B cell (primary cell): ENCODE measurements around the gene CHRD. TPM values are rescaled to one million over a fixed set of nuclear protein-coding genes. Genes with fewer than 3 reads are reported as not detected.

Source experiments
- ATAC-seq: fragments of 200-7000 bp; cut with Tn5 transposase; one replicate; pipeline ENCODE4 v1.10.0; 2021; ENCODE audit warnings: low read depth, mild to moderate bottlenecking, moderate number of reproducible peaks, moderate library complexity
- CTCF ChIA-PET: fragments of 350-600 bp; sonication (Branson Sonifier 250); formaldehyde crosslinking; loops from one replicate; lab custom pipeline; 2021; ENCODE audit warnings: antibody characterized with exemption, inconsistent platforms; lab: Charles Lee
- POLR2A ChIA-PET: fragments of 350-600 bp; sonication (Branson Sonifier 250); formaldehyde crosslinking; loops from one replicate; lab custom pipeline; 2021; ENCODE audit warnings: antibody characterized with exemption; lab: Charles Lee
- DNase-seq: peaks from one replicate; pipeline ENCODE4 v3.0.0; 2013
- H2AFZ ChIP-seq: 2 replicates; pipeline ENCODE4 v1.6.1; 2012; ENCODE audit warnings: mild to moderate bottlenecking, low read depth, low read length; ENCODE audit not compliant: insufficient read depth, poor library complexity, severe bottlenecking
- H3K27ac ChIP-seq, 2 donors: 1 replicate in 1 of 2; 2 replicates in 1 of 2; pipeline ENCODE4 v1.5.1; 2012 to 2013; ENCODE audit warnings: low read length in 2 of 2, mild to moderate bottlenecking in 2 of 2, moderate library complexity in 1 of 2
- H3K27me3 ChIP-seq, 4 experiments: fragments of 200-600 bp in 1 of 4; sonication (generic) in 1 of 4; replicated peaks in 1 of 4; 1 replicate in 2 of 4; 2 replicates in 2 of 4; pipeline versions ENCODE4 v1.6.1 to v1.7.0; 2013 to 2016; ENCODE audit warnings: low read length in 3 of 4, mild to moderate bottlenecking in 2 of 4, mixed read lengths in 1 of 4, moderate library complexity in 1 of 4; ENCODE audit not compliant: insufficient read depth in 4 of 4, control insufficient read depth in 3 of 4; ENCODE audit errors: control extremely low read depth in 1 of 4
- H3K36me3 ChIP-seq, 2 experiments: replicated peaks in 1 of 2; 1 replicate in 1 of 2; 2 replicates in 1 of 2; pipeline versions ENCODE4 v1.6.1 to v1.7.1; 2013; ENCODE audit warnings: low read length in 1 of 2; ENCODE audit not compliant: insufficient read depth in 2 of 2, control insufficient read depth in 1 of 2; ENCODE audit errors: control extremely low read depth in 1 of 2, extremely low read depth in 1 of 2
- H3K4me1 ChIP-seq, 2 donors: fragments of 200-600 bp in 1 of 2; sonication (generic) in 1 of 2; 1 replicate in 1 of 2; 2 replicates in 1 of 2; pipeline versions ENCODE4 v1.5.1 to v1.6.1; 2013 to 2017; ENCODE audit warnings: low read length in 2 of 2; ENCODE audit not compliant: control insufficient read depth in 2 of 2, insufficient read depth in 2 of 2
- H3K4me2 ChIP-seq: replicated peaks from 2 replicates; pipeline ENCODE3; 2012; ENCODE audit warnings: mild to moderate bottlenecking, low read depth, low read length; ENCODE audit not compliant: poor library complexity, severe bottlenecking
- H3K4me3 ChIP-seq, 5 experiments: fragments of 200-600 bp in 1 of 5; sonication (generic) in 1 of 5; 1 replicate in 3 of 5; 2 replicates in 2 of 5; pipeline versions ENCODE4 v1.5.1 to v1.7.0; 2011 to 2016; ENCODE audit warnings: low read length in 4 of 5, mild to moderate bottlenecking in 4 of 5, low read depth in 2 of 5, control low read depth in 1 of 5, moderate library complexity in 1 of 5; ENCODE audit not compliant: insufficient read depth in 1 of 5; ENCODE audit errors: control extremely low read depth in 1 of 5, extremely low read depth in 1 of 5
- H3K79me2 ChIP-seq: fragments of 200-600 bp; sonication (generic); one replicate; pipeline ENCODE4 v1.6.0; 2016; ENCODE audit warnings: low read length; ENCODE audit not compliant: control insufficient read depth, insufficient read depth
- H3K9ac ChIP-seq: fragments of 200-600 bp; sonication (generic); 2 replicates; pipeline ENCODE4 v1.6.1; 2017; ENCODE audit warnings: mild to moderate bottlenecking, low read length, moderate library complexity
- H3K9me3 ChIP-seq, 3 donors: one replicate each; pipeline versions ENCODE4 v1.6.1 to v1.7.1; 2013; ENCODE audit warnings: low read length in 2 of 3; ENCODE audit not compliant: control insufficient read depth in 2 of 3, insufficient read depth in 1 of 3; ENCODE audit errors: control extremely low read depth in 1 of 3
- H4K20me1 ChIP-seq: 2 replicates; pipeline ENCODE4 v1.6.0; 2012; ENCODE audit warnings: mild to moderate bottlenecking, low read length; ENCODE audit not compliant: insufficient read depth, control insufficient read depth, poor library complexity, severe bottlenecking
- H3K27ac Mint-ChIP-seq: one replicate; pipeline ENCODE4 v1.8.0; 2021; ENCODE audit warnings: mixed read lengths
- H3K27me3 Mint-ChIP-seq: one replicate; pipeline ENCODE4 v1.8.0; 2021; ENCODE audit warnings: mixed read lengths
- H3K4me1 Mint-ChIP-seq: one replicate; pipeline ENCODE4 v1.8.0; 2021; ENCODE audit warnings: mixed read lengths
- H3K4me3 Mint-ChIP-seq: one replicate; pipeline ENCODE4 v1.8.0; 2021; ENCODE audit warnings: mixed read lengths
- H3K9me3 Mint-ChIP-seq: one replicate; pipeline ENCODE4 v1.8.0; 2022; ENCODE audit warnings: mixed read lengths; ENCODE audit not compliant: insufficient read depth
- EZH2 ChIP-seq: IDR thresholded peaks from 2 replicates; pipeline ENCODE4 v1.6.1; 2012; ENCODE audit warnings: borderline replicate concordance, low read depth, mild to moderate bottlenecking, moderate library complexity, low read length; ENCODE audit not compliant: insufficient read depth, poor library complexity, severe bottlenecking
- WGBS: methylation state at CpG from one replicate; pipeline ENCODE4 v1.1.5; 2013; ENCODE audit warnings: missing lambda C conversion rate; ENCODE audit not compliant: insufficient coverage; 5-methylcytosine and 5-hydroxymethylcytosine counted together
- intact Hi-C: fragments of 100-400 bp; cut with micrococcal nuclease; formaldehyde crosslinking; loops from one replicate; pipeline ENCODE4 v1.10.0; 2022
- polyA plus RNA-seq: library from polyadenylated mRNA; depleted of rRNA; stranded (reverse); fragments of >200 nt; gene quantifications from 2 replicates; pipeline ENCODE4 v1.2.3, GENCODE V29; 2012
- total RNA-seq, 2 donors: library from RNA; stranded (reverse); fragments of 120-200 nt in 1 of 2; gene quantifications; 1 replicate in 1 of 2; 2 replicates in 1 of 2; pipeline versions ENCODE4 v1.2.3 to v1.2.4, GENCODE V29; 2013 to 2022
- TF ChIP-seq, protein P1 (sequence below): fragments of 200-600 bp; IDR thresholded peaks from one replicate; pipeline ENCODE4 v1.8.0; 2022; ENCODE audit warnings: antibody characterized with exemption, mild to moderate bottlenecking

CHRD gene
- total and polyA plus RNA-seq, 2 donors (not counting 1 experiment from before 2014, with no cell fraction given): not detected

DNA sequence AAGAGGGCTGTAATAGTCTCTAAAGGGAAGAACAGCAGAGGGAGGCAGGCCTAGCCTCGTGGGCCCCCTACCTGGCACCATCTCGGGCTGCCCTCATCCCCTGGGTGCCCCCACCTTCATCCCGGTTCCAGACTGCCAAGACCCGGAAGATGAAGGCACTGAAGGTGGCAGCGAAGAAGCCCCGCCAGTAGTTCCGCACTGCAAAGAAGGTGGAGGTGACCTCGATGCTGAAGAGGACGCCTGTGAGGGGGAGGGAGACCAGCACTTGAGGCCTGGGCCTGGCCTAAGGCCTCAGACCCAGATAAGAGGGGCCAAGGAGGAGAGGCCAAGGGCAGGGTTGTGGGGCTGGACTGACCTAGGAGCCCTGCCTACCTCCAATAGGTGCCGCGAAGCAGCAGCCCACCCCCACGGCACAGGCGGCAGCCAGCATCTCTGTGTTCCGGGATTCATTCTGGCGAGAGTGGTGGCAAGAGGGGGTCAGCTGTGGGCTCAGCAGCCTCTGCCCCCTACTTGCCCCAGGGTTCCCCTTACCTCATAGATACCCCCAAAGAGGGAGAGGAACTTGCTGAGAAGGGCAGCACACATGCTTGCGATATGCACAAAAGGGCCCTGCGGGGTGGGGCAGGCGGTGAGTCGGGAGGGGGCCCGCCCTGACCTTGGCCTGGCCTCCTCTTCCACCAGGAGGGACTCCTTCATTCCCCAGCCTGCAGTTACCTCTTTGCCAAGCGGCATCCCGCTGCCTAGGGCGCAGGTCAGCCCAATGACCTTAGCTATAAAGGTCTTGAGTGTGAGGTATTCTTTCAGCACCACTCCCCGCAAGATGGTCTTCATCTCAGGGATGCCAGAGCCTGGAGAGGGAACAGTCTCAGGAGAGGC is 22.4 kb upstream of the CHRD start:
- peaks cover 3% of the 10 kb centered on the region for H3K4me1 Mint-ChIP-seq
- H3K9me3 Mint-ChIP-seq: no peaks in the 10 kb centered on the region
- no peak overlapping the region for H2AFZ ChIP-seq
- no peak overlapping the region for H3K4me3 ChIP-seq
- H3K27ac ChIP-seq: no peak overlapping the region
- intact Hi-C loops: no loop called here
- ATAC-seq: no peak
- H3K36me3 ChIP-seq: no peaks in the 10 kb centered on the region
- H3K79me2 ChIP-seq: peaks cover 5% of the 10 kb centered on the region
- DNase-seq: no peak
- peaks cover 6 to 14% of the 10 kb centered on the region in 2 donors for H3K4me1 ChIP-seq
- no peak overlapping the region for H3K4me3 Mint-ChIP-seq
- no peak for TF ChIP-seq EZH2
- TF ChIP-seq, protein P1, sequence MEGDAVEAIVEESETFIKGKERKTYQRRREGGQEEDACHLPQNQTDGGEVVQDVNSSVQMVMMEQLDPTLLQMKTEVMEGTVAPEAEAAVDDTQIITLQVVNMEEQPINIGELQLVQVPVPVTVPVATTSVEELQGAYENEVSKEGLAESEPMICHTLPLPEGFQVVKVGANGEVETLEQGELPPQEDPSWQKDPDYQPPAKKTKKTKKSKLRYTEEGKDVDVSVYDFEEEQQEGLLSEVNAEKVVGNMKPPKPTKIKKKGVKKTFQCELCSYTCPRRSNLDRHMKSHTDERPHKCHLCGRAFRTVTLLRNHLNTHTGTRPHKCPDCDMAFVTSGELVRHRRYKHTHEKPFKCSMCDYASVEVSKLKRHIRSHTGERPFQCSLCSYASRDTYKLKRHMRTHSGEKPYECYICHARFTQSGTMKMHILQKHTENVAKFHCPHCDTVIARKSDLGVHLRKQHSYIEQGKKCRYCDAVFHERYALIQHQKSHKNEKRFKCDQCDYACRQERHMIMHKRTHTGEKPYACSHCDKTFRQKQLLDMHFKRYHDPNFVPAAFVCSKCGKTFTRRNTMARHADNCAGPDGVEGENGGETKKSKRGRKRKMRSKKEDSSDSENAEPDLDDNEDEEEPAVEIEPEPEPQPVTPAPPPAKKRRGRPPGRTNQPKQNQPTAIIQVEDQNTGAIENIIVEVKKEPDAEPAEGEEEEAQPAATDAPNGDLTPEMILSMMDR: no peak
- no peaks in the 10 kb centered on the region for H3K27me3 Mint-ChIP-seq
- ChIA-PET CTCF (no interaction called here), POLR2A (no interaction called here)
- no peaks in the 10 kb centered on the region for H4K20me1 ChIP-seq
- no peak overlapping the region for H3K27ac Mint-ChIP-seq
- H3K4me2 ChIP-seq: no peak overlapping the region
- no peaks in the 10 kb centered on the region for H3K27me3 ChIP-seq
- H3K9ac ChIP-seq: no peak overlapping the region
- H3K9me3 ChIP-seq: no peaks in the 10 kb centered on the region
- WGBS: 96% methylated on average over 21 of the region's 24 CpGs

DNA sequence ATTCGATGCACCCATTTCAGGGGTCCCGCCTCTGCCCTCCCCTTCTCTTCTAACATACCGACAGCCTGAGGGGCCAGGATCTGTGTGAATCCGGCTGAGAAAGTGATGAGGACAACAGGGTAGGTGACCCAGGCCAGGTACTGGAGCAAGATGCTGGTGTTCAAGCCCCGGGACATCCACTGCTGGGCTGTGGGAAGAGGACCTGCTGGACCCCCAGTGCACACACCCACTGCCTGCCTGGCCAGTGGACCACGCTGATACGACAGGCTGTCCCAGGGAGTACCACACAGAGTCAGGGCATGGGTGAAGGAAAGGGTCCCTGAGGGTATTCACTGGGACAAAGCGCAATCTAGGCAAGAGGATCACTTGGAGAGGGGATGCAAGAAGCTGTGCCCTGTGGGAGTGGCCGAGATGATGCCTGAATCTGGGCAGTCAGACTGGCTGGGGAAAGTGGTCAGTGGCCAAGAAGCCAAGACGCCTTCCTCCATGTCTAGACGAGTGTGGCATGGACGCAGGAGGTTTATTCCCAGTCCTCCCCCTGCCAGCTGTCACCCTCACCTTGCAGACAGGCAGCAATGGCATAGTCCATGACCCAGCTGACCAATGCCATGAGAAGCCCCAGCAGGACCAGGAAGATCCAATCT is 21.6 kb upstream of the CHRD start:
- Histone ChIP-seq H3K27me3 (no peaks in the 10 kb centered on the region), H3K79me2 (peaks cover 5% of the 10 kb centered on the region), H3K4me2 (no peak overlapping the region), H3K4me3 (no peak overlapping the region), H3K9ac (no peak overlapping the region), H3K27ac (no peak overlapping the region), H4K20me1 (no peaks in the 10 kb centered on the region), H3K36me3 (no peaks in the 10 kb centered on the region), H2AFZ (no peak overlapping the region), H3K4me1 (peaks cover 6 to 14% of the 10 kb centered on the region in 2 donors), H3K9me3 (no peaks in the 10 kb centered on the region)
- WGBS: 91% methylated on average over 9 of the region's 12 CpGs
- Mint-ChIP-seq H3K4me1 (peaks cover 5% of the 10 kb centered on the region), H3K9me3 (no peaks in the 10 kb centered on the region), H3K27me3 (no peaks in the 10 kb centered on the region), H3K4me3 (peak overlapping the region; percentile 16), H3K27ac (no peak overlapping the region)
- TF ChIP-seq, protein P1: no peak
- TF ChIP-seq EZH2: no peak
- no peak for DNase-seq
- no peak for ATAC-seq
- intact Hi-C loops: no loop called here
- CTCF ChIA-PET: no interaction called here
- POLR2A ChIA-PET: no interaction called here
